Measurements from ENCODE around the gene KCNJ6.

KCNJ6 gene

DNA sequence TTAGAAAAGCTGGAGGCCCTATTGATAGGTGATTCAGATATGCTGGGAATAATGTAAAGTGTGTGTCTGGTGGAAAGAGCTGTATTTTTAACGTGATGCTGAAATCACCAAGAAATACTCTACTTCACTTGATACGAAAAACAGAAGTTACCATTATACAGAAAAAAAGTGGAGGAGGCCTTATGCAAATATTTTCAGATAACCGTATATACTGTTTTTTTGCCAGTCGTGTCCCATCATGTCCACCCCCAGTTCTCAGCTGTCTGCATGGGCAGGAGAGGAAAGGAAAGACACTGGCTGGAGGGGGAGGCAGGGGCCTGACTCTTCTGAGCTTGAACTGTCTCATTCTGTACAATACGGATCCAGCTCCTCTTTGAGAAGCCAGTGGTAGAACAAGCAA is 51.1 kb downstream of the KCNJ6 start:
- no peak for DNase-seq (ENCODE audit: low read depth)

DNA sequence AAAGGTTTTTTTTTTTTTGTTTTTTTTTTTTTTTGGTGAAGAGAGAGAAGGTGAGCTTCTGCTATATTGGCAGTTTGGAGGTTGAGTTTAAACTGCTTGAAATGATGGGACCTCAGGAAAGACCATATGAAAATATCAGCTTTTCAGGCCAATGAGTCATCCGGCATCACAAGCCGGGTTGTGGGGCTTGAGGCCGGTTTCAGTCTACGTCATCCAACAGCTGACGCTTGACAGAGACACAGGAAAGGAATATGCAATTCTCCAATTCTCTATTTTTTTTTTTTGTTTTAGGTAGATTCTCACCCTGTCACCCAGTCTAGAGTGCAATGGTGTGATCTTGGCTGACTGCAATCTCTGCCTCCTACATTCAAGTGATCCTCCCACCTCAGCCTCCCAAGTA is 52.4 kb downstream of the KCNJ6 start:
- DNase-seq (ENCODE audit: low read depth), result no peak

DNA sequence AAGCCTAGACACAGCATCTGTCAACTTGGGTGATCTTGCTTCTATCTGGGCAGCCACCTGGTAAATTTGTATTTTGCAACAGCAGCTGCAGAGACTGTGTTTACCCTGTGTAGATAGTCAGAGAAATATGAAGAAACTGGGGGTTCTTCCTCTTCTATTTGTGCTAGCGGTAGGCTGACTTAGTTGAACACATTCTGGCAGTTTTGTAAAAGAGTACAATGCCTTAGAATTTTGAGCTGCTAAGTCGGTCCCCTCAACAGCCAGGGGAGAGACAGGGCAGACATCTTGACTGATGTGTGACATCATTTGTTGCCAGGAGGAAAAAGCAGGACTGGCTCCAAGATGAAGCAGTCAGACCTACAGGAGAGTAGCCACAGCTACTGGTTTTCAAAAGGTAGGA is 53.7 kb downstream of the KCNJ6 start:
- no peak for DNase-seq (ENCODE audit: low read depth)

DNA sequence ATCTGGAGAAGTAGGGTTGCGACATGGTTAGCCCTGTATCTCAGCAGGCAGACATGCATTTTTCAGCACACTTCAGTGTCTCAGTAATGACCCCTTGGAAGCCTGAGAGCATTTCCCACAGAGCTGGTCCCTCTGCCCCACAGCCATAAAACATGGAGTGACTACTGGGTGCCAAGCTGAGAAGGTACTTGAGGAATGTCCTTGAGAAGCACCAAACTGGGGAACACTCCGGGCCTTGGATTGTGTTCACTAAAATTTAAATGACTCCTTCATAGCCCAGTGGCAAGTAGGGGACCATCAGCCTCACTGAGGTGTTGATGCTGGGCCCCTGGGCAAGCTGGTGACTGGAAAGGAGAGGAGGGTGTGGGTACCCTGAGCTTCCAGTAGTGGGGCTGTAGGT is 54.7 kb downstream of the KCNJ6 start:
- DNase-seq (ENCODE audit: low read depth), result no peak

DNA sequence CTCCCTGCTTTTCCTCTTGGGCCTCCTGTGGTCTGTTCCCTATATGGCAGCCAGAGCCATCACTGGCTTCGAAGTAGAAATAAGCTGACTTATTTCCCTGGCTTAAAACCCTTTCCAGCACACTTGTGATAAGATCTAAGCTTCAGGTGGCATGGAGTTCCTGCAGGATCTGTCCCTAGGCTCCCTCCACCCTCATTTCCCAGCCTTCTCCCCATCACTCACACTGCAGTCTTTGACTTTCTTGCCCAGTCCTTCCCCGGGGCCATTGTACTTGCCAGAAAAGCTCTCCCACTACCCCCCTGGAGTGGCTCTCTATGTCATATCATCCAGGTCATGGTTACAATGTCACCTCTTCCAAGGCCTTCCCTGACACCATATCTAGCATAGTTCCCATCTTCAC is 55.8 kb downstream of the KCNJ6 start:
- no peak for DNase-seq (ENCODE audit: low read depth)

DNA sequence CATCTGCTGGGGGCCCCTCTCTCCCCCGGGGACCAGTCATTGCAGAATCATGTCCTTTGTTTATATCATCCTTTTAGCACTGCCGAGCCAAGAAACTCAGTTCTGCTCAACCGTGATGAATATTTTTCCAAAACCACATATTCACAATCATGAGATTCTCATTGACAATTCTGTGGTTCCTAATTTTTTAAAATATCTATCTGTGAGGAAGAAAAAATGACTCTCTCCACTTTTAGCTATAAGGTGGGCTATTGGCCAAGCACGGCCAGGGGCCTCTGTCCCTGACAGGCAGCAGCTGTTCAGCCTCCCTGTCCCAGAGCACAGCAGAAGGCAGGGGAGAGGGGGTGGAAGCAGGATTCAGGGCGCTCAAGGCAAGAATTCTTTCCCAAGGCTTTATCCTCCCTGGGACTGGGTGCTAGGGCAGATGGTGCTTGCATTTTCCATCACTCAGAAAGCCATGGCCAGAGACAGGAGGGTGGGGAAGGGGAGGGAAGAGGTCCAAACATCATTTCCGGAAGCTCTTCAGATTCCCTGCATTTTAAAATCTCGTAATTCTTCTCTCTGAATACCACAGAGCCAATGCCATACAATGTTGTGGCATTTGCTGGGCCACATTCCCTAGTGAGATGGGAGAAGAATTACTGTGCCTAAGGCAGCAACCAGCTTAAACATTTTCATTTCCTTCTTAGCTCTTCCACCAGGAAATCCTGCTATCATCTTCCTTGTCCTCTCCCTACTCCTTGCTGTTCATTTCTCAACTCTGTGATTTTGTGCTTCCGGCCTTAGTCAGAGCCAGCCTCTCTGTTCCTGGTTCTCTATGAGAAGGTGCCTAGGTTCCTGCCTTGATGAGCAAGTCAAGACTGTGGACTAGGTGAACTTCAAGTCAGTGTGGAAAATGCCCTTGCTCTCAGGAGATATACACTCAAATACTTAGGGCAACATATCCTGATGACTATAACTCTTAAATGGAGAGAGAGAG is 60.3 kb downstream of the KCNJ6 start:
- DNase-seq (ENCODE audit: low read depth), result no peak

DNA sequence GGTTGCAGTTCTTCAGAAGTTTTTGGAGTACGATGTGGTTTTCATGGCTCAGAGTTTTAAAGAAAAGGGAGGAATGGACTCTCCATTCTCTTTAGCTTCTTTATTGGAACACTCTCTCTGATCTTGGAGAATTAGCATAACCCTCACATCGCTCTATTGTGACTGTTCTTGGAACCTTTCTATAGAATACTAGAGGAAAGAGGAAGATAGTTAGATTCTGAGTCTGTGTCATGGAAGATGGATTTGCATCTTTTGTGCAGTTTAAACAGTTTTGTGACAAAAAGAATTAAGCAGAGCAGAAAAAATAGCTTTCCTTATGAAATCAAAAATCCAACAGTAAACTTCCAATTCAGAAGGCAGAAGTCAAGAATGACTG is 61.0 kb downstream of the KCNJ6 start:
- no peak for DNase-seq (ENCODE audit: low read depth)

DNA sequence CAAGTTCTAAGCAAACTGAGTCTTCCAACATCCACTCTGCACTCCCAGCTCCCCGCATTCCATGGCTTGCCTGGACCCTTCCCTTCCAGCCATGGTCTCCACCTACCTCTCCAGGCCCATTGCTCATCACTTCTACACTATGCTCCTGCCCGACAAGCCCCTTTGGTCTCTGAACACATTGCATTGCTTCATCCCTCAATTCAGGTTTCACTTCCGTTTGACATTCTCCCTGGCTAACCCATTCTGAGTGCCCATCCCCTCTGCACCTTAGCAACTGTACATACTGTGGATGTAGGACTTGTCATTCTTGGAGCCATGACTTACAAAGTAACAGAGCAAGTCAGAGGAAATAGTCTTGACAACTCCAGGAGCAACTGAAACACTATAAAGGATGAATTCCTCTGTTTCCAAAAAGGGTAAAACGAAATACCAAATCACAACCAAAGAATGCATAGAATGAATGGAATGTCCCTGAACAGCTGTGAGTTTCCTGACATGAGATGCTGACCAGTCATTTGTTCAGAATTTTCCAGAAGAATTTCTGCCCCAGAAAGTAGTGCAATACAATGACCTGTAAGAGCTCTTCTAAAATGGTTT is 66.7 kb downstream of the KCNJ6 start:
- DNase-seq (ENCODE audit: low read depth), result no peak

DNA sequence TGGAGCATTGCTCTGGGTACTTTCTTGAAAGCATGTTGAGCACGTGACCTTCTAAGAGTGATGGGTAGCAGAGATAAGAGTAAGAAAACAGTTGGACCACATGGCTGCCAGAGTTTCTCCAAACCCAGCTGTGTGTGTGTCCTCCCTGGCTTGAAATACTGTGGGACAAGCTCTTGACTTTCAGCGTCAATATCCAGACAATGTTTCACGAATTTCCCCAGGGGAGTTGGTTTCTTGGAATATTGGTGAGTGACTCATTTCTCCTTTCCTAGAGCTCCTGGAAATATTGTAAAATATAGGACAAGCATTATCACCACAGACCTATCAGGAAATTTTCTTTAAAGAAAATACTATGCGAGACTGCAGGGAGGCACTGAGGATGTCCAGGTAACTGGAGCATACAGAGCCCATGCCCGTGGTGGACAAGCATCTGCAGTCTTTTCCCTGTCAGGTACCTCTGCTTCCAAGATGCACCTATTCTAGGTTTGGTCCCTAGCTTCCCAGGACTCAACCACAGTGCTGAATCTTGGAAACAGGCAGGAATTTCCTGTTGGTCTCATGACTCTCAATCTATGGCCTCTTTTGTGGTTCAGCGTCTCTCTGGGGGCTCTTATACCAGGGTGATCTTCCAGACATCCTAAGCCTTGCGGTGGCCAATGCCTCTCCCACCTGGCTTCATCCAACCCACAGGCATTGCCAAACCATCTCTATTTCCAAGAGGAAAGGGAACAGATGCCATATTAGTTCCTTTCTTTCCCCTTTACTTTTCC is 67.4 kb downstream of the KCNJ6 start:
- no peak for DNase-seq (ENCODE audit: low read depth)

DNA sequence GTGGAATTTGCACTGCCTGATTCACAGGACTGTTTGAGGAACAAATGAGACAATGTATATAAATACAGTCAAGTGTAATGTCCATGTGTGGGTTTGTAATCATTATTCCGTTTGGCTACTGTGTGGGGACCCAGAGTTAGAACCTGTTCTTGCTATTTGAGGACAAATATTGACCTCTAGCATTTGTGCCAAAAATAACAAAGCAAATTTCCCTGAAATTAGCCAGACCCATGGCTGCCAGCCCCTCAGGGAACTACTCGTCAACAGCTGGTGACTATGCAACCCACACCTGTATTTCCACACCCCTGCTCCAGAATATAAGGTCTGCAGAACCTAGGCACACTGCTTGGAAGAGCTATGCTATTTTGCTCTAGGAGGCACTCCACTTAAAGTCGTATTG is 70.7 kb downstream of the KCNJ6 start:
- no peak for DNase-seq (ENCODE audit: low read depth)

DNA sequence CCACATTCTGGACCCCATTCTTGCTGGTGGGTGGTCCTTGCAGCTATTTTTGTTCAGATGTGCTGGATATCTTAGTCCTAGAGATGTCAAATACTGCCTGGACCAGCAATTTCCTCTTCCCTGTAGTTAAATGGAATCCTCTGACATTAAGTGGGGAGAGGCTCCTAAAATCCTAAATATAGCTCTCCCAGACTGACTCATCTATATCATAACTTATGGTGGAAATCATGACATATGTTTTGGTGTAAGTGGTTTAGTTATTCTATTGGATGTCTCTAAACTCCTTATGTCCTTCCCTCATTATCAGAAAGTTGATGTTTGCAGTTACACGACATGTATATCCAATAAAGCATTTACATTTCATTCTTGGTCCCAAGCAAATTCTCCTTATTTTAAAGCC is 73.1 kb downstream of the KCNJ6 start:
- DNase-seq (ENCODE audit: low read depth), result no peak

DNA sequence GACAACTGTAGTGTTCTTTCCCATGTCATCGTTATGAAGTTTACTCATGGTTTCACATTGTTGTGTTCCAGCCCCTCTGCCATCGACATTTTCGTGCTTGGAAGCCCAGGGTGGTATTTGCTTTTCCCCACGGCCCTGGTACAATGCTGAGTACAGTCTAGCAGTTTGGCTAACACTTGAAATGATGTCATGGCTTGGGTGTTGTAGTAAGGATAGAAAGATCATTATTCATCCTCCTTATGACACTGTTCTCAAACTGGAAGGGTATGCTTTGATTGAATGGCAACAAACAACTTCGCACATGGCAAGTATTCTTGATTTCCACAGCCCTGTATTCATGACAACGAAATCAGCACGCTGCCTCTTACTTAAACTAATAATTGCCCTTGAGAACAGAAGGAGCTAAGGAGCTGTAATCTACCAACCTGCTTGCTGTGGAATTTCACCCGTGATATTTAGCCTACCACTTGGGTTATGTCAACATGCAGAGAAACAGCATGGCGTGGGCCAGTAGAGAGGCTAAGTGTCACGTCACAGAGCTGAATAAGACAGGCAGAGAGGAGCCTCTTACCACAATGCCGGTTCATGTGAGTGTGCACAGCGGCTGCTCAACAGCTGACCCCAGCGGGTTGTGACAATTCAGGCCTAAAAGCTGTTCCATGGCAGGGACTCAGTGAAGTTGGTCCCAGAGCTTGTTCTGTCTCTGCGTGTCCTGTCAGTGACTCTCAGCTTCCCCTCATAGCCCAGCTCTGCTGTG is 73.9 kb downstream of the KCNJ6 start:
- DNase-seq (ENCODE audit: low read depth), result no peak

DNA sequence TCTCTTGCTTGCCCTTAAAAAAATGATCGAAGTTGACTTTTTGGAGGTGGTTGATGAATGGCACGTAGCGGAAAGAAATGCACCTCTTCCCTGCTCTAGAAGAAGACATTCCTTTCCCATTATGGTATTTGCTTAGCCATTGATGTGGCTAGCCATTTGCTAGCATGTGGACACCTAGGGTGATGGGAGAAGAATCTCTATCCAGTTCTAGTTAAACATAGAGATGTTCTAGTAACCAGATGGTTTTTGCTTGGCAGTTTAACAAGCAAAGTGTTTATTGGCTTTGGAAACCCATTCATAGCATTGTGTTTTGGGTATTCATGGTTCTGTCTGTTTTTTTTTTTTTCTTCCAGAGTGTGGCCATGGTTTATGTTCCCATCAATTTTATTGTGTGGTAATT is 78.9 kb downstream of the KCNJ6 start:
- no peak for DNase-seq (ENCODE audit: low read depth)

DNA sequence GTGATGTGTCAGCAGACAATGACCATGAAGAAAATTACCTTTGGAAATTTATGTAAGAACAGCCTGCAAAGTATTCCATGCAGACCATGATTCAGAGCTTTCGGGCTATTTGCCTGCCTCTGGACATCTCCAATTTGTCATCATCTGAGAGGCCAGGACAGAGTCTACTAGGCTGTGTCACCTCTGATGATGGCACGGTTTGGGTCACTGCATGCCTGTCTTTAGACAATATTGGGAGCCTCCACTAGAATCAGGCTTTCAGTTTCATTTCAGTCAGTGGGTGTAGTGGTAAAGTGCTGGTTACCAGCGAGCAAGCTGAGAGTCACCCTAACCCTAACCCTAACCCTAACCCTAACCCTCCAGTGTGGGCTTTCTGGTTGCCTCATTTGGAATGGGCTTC is 80.8 kb downstream of the KCNJ6 start:
- no peak for DNase-seq (ENCODE audit: low read depth)

DNA sequence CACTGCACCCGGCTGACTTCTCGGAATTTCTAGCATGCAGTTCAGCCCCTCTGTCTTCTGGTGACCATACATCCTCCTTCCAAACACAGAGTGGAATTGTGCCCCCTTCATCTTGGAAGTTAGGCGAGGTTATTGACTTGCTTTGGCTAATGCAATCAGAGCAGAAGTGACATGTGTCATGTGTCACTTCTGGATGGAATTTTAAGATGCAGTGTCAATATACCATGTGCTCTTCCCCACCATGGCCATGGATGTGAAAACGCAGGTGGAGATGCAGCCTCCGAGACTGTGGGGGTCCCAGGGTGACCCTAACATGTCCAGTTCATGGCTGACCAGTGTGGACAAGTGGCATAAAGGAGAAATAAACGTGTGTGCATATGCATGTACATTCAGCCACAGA is 83.0 kb downstream of the KCNJ6 start:
- DNase-seq (ENCODE audit: low read depth), result no peak

DNA sequence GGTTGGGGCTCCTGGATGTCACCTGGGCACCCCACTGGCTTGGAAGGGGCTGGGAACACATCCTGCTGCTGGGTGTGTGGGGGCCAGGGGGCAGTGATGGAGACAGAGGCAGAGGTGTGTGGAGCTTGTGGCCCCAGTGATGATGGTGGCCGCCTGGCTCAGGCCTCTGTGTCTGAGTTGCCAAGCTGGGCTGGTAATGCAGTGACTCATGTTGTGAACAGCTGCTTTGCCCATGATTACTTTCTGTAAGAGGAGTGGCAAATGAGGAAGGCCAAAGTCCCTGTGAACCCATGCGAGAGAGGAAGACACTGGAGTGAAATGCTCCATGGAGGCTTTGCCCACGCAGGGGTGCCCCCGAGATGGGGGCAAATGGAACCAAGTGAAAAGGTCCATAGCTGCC is 86.8 kb downstream of the KCNJ6 start:
- no peak for DNase-seq (ENCODE audit: low read depth)

DNA sequence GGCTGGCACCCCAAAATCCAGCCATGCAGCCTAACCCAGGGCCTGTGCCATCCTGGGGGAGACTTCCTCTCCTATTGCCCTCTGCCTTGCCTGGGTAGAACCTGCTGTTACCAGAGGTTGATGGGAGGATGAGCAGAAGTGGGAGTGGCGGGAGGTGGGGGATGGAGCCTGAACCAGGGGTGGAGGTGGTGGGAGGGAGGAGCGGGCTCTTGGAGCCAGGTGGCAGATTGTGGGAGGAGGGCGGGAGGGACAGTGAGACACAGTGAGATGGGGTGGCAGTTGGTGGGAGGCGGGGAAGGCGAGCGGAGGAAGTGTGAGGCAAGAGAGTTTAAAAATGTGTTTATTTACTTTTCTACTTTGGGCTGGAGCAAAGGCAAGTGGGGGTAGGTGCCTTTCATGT is 87.3 kb downstream of the KCNJ6 start:
- DNase-seq (ENCODE audit: low read depth), result no peak

DNA sequence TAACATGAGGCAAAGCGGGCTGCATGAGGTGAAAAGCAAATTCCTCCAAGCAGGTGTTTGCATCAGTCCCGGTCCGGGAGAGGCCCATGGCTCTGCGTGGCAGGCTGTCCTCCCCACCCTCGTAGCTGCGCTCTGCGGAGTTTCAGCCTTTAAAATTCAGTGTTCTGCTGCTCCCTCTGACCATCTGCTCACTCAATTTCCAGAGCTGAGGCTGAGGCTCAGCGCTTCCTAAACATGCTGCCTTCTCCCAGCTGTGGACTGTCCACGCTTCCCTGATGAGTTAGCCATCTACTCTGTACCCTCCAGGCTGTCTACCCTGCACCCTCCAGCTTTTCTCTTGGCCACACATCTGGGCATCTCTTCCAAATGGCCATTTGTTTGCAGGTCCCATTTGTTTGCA is 87.7 kb downstream of the KCNJ6 start:
- DNase-seq (ENCODE audit: low read depth), result no peak

DNA sequence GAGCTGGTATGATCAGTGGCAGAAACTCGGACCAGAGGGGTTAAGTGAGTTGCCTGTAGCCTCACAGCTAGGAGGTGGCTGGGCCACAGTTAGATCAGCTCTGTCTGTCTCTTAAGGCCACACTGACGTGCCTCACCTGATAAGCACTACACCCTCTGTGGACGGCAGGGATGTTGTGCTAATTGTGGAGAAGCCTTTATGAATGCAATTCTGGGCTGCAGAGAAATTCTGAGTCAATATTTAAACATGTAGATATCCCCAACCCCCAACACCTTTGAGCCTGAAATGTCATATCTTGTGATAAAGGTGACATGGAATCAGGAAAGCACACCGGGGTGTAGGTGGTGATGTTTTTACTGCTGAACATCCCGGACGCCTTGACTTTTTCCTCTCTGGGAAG is 88.3 kb downstream of the KCNJ6 start:
- DNase-seq (ENCODE audit: low read depth), result no peak

DNA sequence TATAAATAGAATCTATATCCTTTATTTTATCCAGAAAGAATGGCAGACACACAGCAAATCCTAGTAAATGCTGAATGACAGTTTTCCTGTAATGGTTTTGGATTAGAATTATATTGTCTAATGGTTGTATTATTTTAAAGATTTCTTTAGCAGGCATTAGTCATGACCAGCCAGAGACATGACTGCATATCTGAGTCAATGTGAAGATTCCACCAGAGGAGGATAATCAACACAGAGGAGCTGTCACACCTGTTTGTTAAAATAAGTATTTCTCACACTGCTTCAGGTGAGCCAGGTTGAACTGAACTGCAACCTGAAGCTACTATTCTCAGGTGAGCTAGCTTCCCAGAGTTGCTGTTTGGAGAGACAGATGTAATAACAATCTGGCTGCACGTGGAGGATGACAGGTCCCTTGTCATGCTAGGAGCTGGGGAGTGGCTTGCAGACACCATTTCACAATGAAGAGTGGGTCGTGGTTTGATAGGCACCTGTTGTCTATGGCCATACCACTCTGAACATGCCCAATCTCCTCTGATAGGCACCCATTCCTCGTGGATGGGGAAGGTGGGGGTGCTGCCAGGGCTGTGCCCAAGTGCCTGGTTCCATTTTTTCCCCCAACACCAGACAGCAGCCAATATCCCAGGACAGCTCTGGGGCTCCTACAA is 94.3 kb downstream of the KCNJ6 start:
- DNase-seq (ENCODE audit: low read depth), result no peak

DNA sequence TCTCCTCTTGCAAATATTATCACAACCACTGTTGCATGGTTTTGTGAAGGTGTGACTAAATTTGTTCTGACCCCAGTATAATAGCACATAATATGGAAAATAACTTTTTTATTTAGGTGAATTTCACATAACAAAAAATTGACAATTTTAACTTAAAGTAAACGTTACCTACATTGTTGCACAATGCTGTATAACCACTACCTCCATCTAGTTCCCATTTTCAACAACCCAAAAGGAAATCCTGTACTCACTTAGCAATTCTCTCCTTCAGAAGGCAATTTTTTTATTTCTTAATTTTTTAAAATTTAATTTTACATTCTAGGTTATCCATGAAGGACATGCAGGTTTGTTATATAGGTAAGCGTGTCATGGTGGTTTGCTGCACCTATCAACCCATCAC is 95.2 kb downstream of the KCNJ6 start:
- no peak for DNase-seq (ENCODE audit: low read depth)

DNA sequence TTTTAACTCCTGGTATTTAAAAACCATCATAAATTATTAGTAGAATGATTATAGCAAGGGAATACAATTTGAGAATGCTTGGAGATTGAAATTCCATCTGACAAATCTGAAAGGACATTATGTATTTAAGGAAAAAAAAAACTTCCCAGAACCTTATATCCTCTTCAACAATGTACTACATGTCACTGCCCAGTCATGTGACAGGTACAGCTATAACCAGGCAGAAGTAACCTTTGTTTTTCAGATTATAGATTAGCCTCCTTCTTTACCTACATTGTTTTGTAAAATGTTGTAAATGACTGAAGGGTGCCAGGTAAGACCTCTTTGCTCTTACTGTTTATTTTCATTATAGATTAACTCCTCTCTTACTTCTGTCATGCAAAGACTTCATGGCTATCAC is 96.9 kb downstream of the KCNJ6 start:
- no peak for DNase-seq (ENCODE audit: low read depth)
